ENCODE measurements around the gene KRTAP12-4.
"Not testable (repeated sequence)": the region's sequence is repeated elsewhere in the genome, so short reads cannot be mapped to it uniquely, and the experiment has no call there.

KRTAP12-4 gene

DNA sequence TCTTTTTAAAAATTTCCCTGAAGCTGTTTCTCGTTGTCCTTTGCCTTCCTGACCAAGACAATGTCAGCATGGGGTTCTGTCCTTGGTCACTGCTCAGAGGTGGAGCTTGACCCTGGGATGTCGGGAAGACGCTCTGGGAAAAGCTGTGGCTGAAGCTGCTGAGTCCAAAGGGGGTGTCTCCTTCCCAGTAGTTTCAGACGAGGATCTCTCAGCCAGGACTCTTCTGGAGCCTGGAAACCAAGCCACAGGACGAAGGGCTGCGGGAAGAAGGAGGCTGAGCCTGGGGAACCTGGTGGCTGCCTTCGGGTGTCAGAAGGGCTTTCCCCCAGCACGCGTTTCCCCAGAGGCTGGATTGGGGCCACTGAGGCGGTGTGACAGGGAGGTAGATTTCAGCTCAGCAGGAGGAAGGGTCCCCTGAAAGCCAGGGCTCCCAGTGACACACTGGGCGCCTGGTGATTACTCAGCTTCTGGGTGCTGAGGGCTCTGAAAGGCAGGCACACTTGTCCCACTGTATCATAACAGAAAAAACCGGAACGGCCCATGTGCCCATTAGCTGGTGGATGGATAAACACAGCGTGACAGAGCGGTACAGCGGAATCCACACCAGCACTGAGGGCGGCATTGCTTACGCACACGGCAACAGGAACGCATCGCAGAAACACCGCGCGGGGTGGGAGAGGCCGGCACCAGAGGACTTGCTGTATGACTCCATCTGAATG lies 32.5 kb upstream of the KRTAP12-4 start:
- peak; percentile 41 for DNase-seq

GRCh38 chr21:44686000-44686781 lies 31.7 kb upstream of the KRTAP12-4 start:
- no peak for DNase-seq

DNA sequence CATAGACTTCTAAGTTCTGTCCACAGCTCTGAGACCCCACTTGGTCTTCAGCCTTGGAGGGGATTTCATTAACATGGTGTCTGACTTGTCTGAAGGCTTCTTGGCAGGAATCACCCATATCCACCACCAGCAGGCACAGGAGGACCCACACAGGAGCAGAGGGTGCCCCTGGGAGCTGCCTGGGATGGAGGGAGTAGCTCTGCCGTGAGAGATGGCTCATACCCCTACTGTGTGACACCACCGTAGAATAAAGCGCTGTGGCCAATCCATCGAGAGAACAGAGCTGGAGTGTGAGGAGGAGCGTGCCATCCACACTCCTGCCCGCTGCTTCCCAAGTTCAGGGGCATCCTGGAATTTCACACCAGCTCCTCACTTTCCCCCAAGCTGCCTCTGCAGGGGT lies 30.6 kb upstream of the KRTAP12-4 start:
- DNase-seq, result not testable (repeated sequence)

GRCh38 chr21:44684483-44684882 lies 30.0 kb upstream of the KRTAP12-4 start:
- DNase-seq, result no peak

GRCh38 chr21:44684077-44684476 lies 29.6 kb upstream of the KRTAP12-4 start:
- DNase-seq, result no peak

DNA sequence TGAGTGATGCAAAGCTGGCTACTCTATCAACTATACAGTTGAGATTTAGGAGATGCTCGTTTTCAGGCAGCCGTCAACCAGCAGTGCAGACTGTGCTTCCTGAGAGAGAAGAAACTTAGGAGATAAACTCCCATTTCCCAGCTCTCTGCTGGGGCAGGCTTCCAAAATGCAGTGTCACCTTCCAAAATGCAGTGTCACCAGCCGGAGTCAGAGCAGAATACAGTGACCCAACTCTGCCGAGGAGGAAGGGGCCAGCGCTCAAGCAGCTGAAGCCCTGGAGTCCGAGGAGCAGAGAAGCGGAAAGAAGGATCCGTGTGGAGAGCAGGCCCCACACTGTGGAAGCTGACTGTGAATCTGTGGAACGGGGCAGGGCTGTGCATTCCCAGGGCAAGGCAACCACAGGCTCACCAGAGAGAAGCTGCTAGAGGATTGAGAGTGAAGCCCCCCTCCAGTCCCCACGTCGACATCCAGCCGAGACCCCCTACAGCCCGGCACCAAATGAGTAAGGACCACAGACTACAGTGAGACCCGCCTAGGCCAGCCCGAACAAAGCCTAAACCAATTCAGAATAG lies 28.2 kb upstream of the KRTAP12-4 start:
- peak; percentile 65 for DNase-seq

GRCh38 chr21:44681861-44682579 lies 27.6 kb upstream of the KRTAP12-4 start, which contains the start of gene KRTAP12-1:
Gene KRTAP12-1 (minus strand): TSS chr21:44682163. CDS start chr21:44682123, 40 bp downstream.
- DNase-seq, result peak; percentile 96

GRCh38 chr21:44681152-44681551 lies 26.7 kb upstream of the KRTAP12-4 start:
- no peak for DNase-seq

DNA sequence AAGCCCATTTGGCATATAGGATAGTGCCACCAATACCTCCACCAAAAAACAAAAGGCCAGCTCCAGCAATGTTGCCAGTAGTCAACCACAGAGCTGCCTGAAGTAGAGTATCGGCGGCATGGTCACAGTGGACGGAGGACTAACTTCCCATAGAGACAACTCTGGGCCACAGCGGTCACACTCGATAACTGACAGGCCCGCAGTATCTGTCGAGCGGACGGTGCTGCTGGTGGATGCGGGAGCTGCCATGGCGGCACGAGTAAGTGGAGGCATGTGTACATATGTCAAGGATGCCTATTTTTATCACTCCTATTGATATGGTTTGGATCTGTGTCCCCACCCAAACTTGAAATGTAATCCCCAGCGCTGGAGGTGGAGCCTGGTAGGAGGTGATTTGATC lies 23.4 kb upstream of the KRTAP12-4 start:
- DNase-seq, result no peak

- DNase-seq, result no peak
These were observed 17.5 kb upstream of the KRTAP12-4 start for GRCh38 chr21:44671911-44672310.

GRCh38 chr21:44670642-44671432 lies 16.4 kb upstream of the KRTAP12-4 start:
- DNase-seq, result no peak

GRCh38 chr21:44667612-44668011 lies 13.2 kb upstream of the KRTAP12-4 start:
- no peak for DNase-seq

DNA sequence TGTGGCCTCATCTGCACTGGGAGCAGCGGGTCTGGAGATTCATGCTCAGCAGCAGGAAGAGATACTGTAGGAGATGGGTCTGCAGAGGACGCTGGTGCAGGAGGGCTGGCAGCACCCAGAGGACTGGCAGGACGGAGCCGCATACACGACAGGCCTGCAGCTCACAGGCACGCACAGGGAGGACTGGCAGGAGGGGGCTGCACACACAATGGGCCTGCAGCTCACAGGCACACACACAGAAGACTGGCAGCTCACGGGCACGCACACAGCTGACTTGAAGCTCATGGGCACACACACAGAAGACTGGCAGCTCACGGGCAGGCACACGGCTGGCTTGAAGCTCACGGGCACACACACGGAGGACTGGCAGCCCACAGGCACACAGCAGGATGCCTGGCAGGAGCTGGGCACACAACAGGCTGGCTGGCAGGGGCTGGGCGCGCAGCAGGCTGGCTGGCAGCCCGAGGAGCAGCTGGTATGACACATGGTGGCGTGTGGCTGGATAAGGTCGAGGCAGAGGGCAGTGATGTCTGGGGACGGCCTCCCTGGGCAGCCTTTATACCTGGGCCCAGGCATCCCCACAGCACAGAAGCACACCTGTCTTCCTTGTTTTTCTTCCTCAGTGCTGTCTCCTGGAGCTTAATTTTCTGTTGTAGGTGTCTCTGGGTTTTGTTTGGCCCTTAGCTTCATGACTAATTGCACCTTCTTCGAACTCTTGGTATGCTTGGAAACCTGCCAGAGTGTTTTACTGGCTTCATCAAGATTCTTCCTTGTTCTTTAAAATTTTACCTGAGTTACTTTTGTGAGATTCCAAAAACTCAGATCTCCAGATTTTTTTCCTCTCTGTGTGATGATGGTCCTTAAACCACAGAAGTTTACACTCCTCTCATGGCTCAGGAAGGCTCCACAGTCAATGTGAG lies 12.2 kb upstream of the KRTAP12-4 start, which contains the start of gene KRTAP12-2:
TSS of gene KRTAP12-2 (minus strand) at position 527 of the 920 bp plus-strand sequence. CDS start at position 486, 41 bp downstream.
- DNase-seq, result peak; percentile 79

DNA sequence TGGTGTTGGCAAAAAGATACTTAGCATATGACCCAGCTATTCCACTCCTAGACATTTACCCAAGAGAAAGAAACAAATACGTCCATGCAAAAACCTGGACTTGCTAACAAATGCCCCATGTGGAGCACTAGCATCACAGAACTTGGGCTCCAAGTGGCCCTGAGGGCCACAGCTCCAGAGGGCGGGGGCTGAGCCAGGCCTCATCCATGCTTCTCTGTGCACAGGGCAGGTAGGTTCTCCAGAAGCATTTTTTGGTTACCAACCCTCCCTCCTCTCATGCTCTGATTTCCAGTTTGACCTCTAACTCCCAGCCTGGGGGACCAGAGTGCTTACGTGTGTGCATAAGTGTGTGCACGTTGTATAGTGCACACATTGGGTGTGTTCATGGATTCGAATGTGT lies 10.2 kb upstream of the KRTAP12-4 start:
- no peak for DNase-seq

- DNase-seq, result not testable (repeated sequence)
These were observed 7.1 kb upstream of the KRTAP12-4 start for GRCh38 chr21:44661567-44661966.

GRCh38 chr21:44658913-44659595 lies 4.6 kb upstream of the KRTAP12-4 start:
- DNase-seq, result no peak

DNA sequence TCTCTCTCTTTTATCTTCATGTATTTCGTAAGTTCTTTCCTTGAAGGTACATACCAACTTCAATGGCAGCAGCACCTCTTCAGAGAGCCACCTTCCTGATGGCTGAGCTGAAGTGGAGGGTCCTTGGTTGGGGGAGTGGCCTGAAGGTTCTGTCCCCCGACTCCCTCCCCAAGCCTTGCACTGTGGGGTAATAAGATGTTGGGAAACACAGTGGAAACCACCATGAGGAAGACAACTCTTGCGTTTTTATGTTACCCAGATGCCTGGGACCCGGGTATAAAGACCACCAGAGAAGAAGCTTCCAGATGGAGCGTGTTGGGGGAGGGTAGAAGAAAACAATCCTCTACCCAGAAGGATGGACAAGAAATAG lies 4.1 kb upstream of the KRTAP12-4 start:
- no peak for DNase-seq

GRCh38 chr21:44657635-44658540 lies 3.4 kb upstream of the KRTAP12-4 start, which contains the start of gene KRTAP12-3:
Gene KRTAP12-3 (plus strand): TSS chr21:44657932. CDS start chr21:44657980, 48 bp downstream.
- no peak for DNase-seq

GRCh38 chr21:44656868-44657267 lies 2.4 kb upstream of the KRTAP12-4 start:
- no peak for DNase-seq
